ENCODE data around the gene CDCA4.

Gene CDCA4

GRCh38 chr14:104999361-104999760, 21.5 kb downstream of the CDCA4 start:
- no peaks in the 10 kb centered on the region for H3K4me1 Mint-ChIP-seq (ENCODE audit: low read depth)
- H3K27me3 Mint-ChIP-seq: no peaks in the 10 kb centered on the region
- H3K9me3 Mint-ChIP-seq (ENCODE audit: low read depth): no peaks in the 10 kb centered on the region
- H3K27ac Mint-ChIP-seq: no peak overlapping the region
- H3K36me3 Mint-ChIP-seq: peaks cover 2% of the 10 kb centered on the region
- H3K4me3 Mint-ChIP-seq: no peak overlapping the region

GRCh38 chr14:104998801-104999200, 22.1 kb downstream of the CDCA4 start:
- Mint-ChIP-seq H3K4me3 (no peak overlapping the region), H3K27ac (no peak overlapping the region), H3K36me3 (peaks cover 2% of the 10 kb centered on the region), H3K27me3 (no peaks in the 10 kb centered on the region), H3K4me1 (ENCODE audit: low read depth) (no peaks in the 10 kb centered on the region), H3K9me3 (ENCODE audit: low read depth) (no peaks in the 10 kb centered on the region)

- H3K36me3 Mint-ChIP-seq: peaks cover 2% of the 10 kb centered on the region
- H3K4me1 Mint-ChIP-seq (ENCODE audit: low read depth): no peaks in the 10 kb centered on the region
- no peaks in the 10 kb centered on the region for H3K9me3 Mint-ChIP-seq (ENCODE audit: low read depth)
- no peak overlapping the region for H3K4me3 Mint-ChIP-seq
- H3K27me3 Mint-ChIP-seq: no peaks in the 10 kb centered on the region
- no peak overlapping the region for H3K27ac Mint-ChIP-seq
Observed at GRCh38 chr14:104996483-104996882, 24.4 kb downstream of the CDCA4 start.

GRCh38 chr14:104996032-104996431, 24.9 kb downstream of the CDCA4 start:
- H3K27ac Mint-ChIP-seq: no peak overlapping the region
- no peaks in the 10 kb centered on the region for H3K4me1 Mint-ChIP-seq (ENCODE audit: low read depth)
- H3K36me3 Mint-ChIP-seq: peaks cover 2% of the 10 kb centered on the region
- no peaks in the 10 kb centered on the region for H3K9me3 Mint-ChIP-seq (ENCODE audit: low read depth)
- no peaks in the 10 kb centered on the region for H3K27me3 Mint-ChIP-seq
- H3K4me3 Mint-ChIP-seq: no peak overlapping the region

- H3K9me3 Mint-ChIP-seq (ENCODE audit: low read depth): no peaks in the 10 kb centered on the region
- H3K36me3 Mint-ChIP-seq: peaks cover 2% of the 10 kb centered on the region
- no peak overlapping the region for H3K27ac Mint-ChIP-seq
- no peaks in the 10 kb centered on the region for H3K4me1 Mint-ChIP-seq (ENCODE audit: low read depth)
- no peak overlapping the region for H3K4me3 Mint-ChIP-seq
- no peaks in the 10 kb centered on the region for H3K27me3 Mint-ChIP-seq
Observed at GRCh38 chr14:104994978-104995377, 25.9 kb downstream of the CDCA4 start.

GRCh38 chr14:104993808-104994591, 26.9 kb downstream of the CDCA4 start:
- H3K27ac Mint-ChIP-seq: no peak overlapping the region
- H3K27me3 Mint-ChIP-seq: no peaks in the 10 kb centered on the region
- no peaks in the 10 kb centered on the region for H3K36me3 Mint-ChIP-seq
- no peak overlapping the region for H3K4me3 Mint-ChIP-seq
- H3K4me1 Mint-ChIP-seq (ENCODE audit: low read depth): no peaks in the 10 kb centered on the region
- no peaks in the 10 kb centered on the region for H3K9me3 Mint-ChIP-seq (ENCODE audit: low read depth)

- no peak overlapping the region for H3K27ac Mint-ChIP-seq
- H3K36me3 Mint-ChIP-seq: no peaks in the 10 kb centered on the region
Observed at GRCh38 chr14:104993306-104993705, 27.6 kb downstream of the CDCA4 start.

GRCh38 chr14:104992501-104992900, 28.4 kb downstream of the CDCA4 start:
- Mint-ChIP-seq H3K9me3 (ENCODE audit: low read depth) (no peaks in the 10 kb centered on the region), H3K4me3 (no peak overlapping the region), H3K27me3 (no peaks in the 10 kb centered on the region), H3K27ac (no peak overlapping the region), H3K36me3 (no peaks in the 10 kb centered on the region), H3K4me1 (ENCODE audit: low read depth) (no peaks in the 10 kb centered on the region)

More at GRCh38 chr14:104993306-104993705, 27.6 kb downstream of the CDCA4 start:
- Mint-ChIP-seq H3K4me3 (no peak overlapping the region), H3K27me3 (no peaks in the 10 kb centered on the region), H3K4me1 (ENCODE audit: low read depth) (no peaks in the 10 kb centered on the region), H3K9me3 (ENCODE audit: low read depth) (no peaks in the 10 kb centered on the region)

- Mint-ChIP-seq H3K4me3 (no peak overlapping the region), H3K36me3 (no peaks in the 10 kb centered on the region), H3K9me3 (ENCODE audit: low read depth) (no peaks in the 10 kb centered on the region), H3K4me1 (ENCODE audit: low read depth) (peaks cover 2% of the 10 kb centered on the region), H3K27ac (no peak overlapping the region), H3K27me3 (no peaks in the 10 kb centered on the region)
Observed at GRCh38 chr14:104991896-104992230, 29.0 kb downstream of the CDCA4 start.

GRCh38 chr14:104989951-104990303, 31.0 kb downstream of the CDCA4 start:
- Mint-ChIP-seq H3K27ac (no peak overlapping the region), H3K4me3 (no peak overlapping the region), H3K9me3 (ENCODE audit: low read depth) (no peaks in the 10 kb centered on the region), H3K4me1 (ENCODE audit: low read depth) (peaks cover 2% of the 10 kb centered on the region), H3K27me3 (no peaks in the 10 kb centered on the region), H3K36me3 (no peaks in the 10 kb centered on the region)

- no peak overlapping the region for H3K27ac Mint-ChIP-seq
- no peaks in the 10 kb centered on the region for H3K36me3 Mint-ChIP-seq
- H3K9me3 Mint-ChIP-seq (ENCODE audit: low read depth): no peaks in the 10 kb centered on the region
- H3K4me1 Mint-ChIP-seq (ENCODE audit: low read depth): peaks cover 3% of the 10 kb centered on the region
- H3K27me3 Mint-ChIP-seq: no peaks in the 10 kb centered on the region
- H3K4me3 Mint-ChIP-seq: no peak overlapping the region
Observed at GRCh38 chr14:104989236-104989950, 31.5 kb downstream of the CDCA4 start.

- Mint-ChIP-seq H3K36me3 (no peaks in the 10 kb centered on the region), H3K27ac (no peak overlapping the region), H3K9me3 (ENCODE audit: low read depth) (no peaks in the 10 kb centered on the region), H3K4me3 (peak overlapping the region; percentile 72), H3K4me1 (ENCODE audit: low read depth) (peaks cover 4% of the 10 kb centered on the region), H3K27me3 (no peaks in the 10 kb centered on the region)
Observed at GRCh38 chr14:104986487-104987164, 34.3 kb downstream of the CDCA4 start.

- H3K27ac Mint-ChIP-seq: no peak within 1 kb of the TSS
Observed at GRCh38 chr14:104985675-104986486, 35.0 kb downstream of the CDCA4 start, which contains the start of gene CLBA1. CLBA1 (plus strand) TSS chr14:104985788; CDS start chr14:104986432, 644 bp downstream.

GRCh38 chr14:104984056-104984894, 36.6 kb downstream of the CDCA4 start:
- Mint-ChIP-seq H3K27ac (no peak overlapping the region), H3K9me3 (ENCODE audit: low read depth) (no peaks in the 10 kb centered on the region), H3K4me3 (peak overlapping the region; percentile 77), H3K4me1 (ENCODE audit: low read depth) (peaks cover 4% of the 10 kb centered on the region), H3K27me3 (no peaks in the 10 kb centered on the region), H3K36me3 (no peaks in the 10 kb centered on the region)

More at GRCh38 chr14:104985675-104986486, 35.0 kb downstream of the CDCA4 start, which contains the start of gene CLBA1:
- H3K9me3 Mint-ChIP-seq (ENCODE audit: low read depth): no peaks in the 10 kb centered on the region
- peaks cover 4% of the 10 kb centered on the region for H3K4me1 Mint-ChIP-seq (ENCODE audit: low read depth)
- no peaks in the 10 kb centered on the region for H3K27me3 Mint-ChIP-seq
- H3K36me3 Mint-ChIP-seq: no peaks in the 10 kb centered on the region
- peak within 1 kb of the TSS; percentile 77 for H3K4me3 Mint-ChIP-seq
